Transverse colon (tissue), 4 donors: ENCODE measurements around the gene AHSA1. TPM values are rescaled to one million over a fixed set of nuclear protein-coding genes. Genes with fewer than 3 reads are reported as not detected.

Experiments used
- DNase-seq: peaks from one replicate; pipeline ENCODE4 v3.0.0-alpha.2; 2019
- H3K27ac ChIP-seq, 4 donors: fragments of 200-600 bp; sonication (generic); 2 replicates each; pipeline ENCODE4 v1.5.1; 2016 to 2018; ENCODE audit warnings: inconsistent platforms in 4 of 4
- H3K27me3 ChIP-seq: fragments of 200-600 bp; sonication (generic); 2 replicates; pipeline ENCODE4 v1.5.1; 2017; ENCODE audit warnings: inconsistent platforms
- H3K36me3 ChIP-seq, 4 donors: fragments of 200-600 bp; sonication (generic); 2 replicates each; pipeline ENCODE4 v1.5.1; 2017 to 2019; ENCODE audit warnings: inconsistent platforms in 4 of 4
- H3K4me1 ChIP-seq, 4 donors: fragments of 200-600 bp; sonication (generic); 2 replicates each; pipeline ENCODE4 v1.5.1; 2017 to 2020; ENCODE audit warnings: inconsistent platforms in 4 of 4
- H3K4me3 ChIP-seq, 4 donors: fragments of 200-600 bp; sonication (generic); 1 replicate in 1 of 4; 2 replicates in 3 of 4; pipeline versions ENCODE4 v1.5.1 to v1.6.1; 2017 to 2019; ENCODE audit warnings: inconsistent platforms in 4 of 4
- H3K9me3 ChIP-seq, 2 donors: fragments of 200-600 bp; sonication (generic); 2 replicates each; pipeline ENCODE4 v1.5.1; 2017 to 2019; ENCODE audit warnings: inconsistent platforms in 2 of 2
- CTCF ChIP-seq, 5 experiments: fragments of 200-600 bp in 3 of 5; fragments of 450-650 bp in 2 of 5; sonication (generic) in 3 of 5; IDR thresholded peaks; 1 replicate in 2 of 5; 2 replicates in 3 of 5; pipeline ENCODE4 v1.5.1; 2016 to 2017; ENCODE audit warnings: antibody characterized with exemption in 5 of 5, inconsistent platforms in 3 of 5, mild to moderate bottlenecking in 2 of 5, moderate library complexity in 1 of 5
- EP300 ChIP-seq: sonication (generic); formaldehyde crosslinking; IDR thresholded peaks from one replicate; pipeline ENCODE4 v1.6.1; 2017; ENCODE audit warnings: antibody characterized with exemption, low read depth
- POLR2A ChIP-seq: fragments of 450-650 bp; IDR thresholded peaks from one replicate; pipeline ENCODE4 v1.6.1; 2016; ENCODE audit warnings: antibody characterized with exemption, mild to moderate bottlenecking, moderate library complexity
- POLR2AphosphoS5 ChIP-seq, 3 donors: sonication (generic); formaldehyde crosslinking; IDR thresholded peaks; one replicate each; pipeline ENCODE4 v1.6.1; 2016; ENCODE audit warnings: antibody characterized with exemption in 3 of 3
- WGBS, 2 donors: methylation state at CpG; one replicate each; pipeline ENCODE4 v1.1.5; 2018; ENCODE audit warnings: low coverage in 1 of 2; 5-methylcytosine and 5-hydroxymethylcytosine counted together
- in situ Hi-C, 4 donors: fragments of 200-750 bp; cut with MboI; loops; one replicate each; pipeline versions ENCODE4 v1.15.0 to v1.15.1; 2017; ENCODE audit warnings: low sequenced_read_pairs in 3 of 4, low pct_ligation_motif_present in 1 of 4, low pct_unique_long_range_greater_than_20kb in 1 of 4
- intact Hi-C: fragments of 100-400 bp; cut with DNase I; formaldehyde crosslinking; loops from one replicate; pipeline ENCODE4 v1.15.1; 2023; ENCODE audit warnings: low total_unique reads
- total RNA-seq, 4 donors: library from RNA; depleted of rRNA; stranded (reverse); fragments of >200 nt; gene quantifications; one replicate each; pipeline ENCODE4 v1.1.0, GENCODE V29; 2016

AHSA1 gene
- total RNA-seq, 4 donors from 2014 or later = 66.6 to 101 (median 87.5) TPM

- 93 to 96% methylated on average over 4 to 7 of the region's 7 CpGs for WGBS, 2 donors
These were observed 30.7 kb downstream of the AHSA1 start for GRCh38 chr14:77488558-77488957.

GRCh38 chr14:77489041-77489440 lies 31.1 kb downstream of the AHSA1 start:
- in situ Hi-C loops = no loop called here
- intact Hi-C loops = no loop called here

More at GRCh38 chr14:77488558-77488957, 30.7 kb downstream of the AHSA1 start:
- Histone ChIP-seq H3K4me3 (no peak overlapping the region), H3K27ac (no peak overlapping the region), H3K9me3 (no peaks in the 10 kb centered on the region), H3K4me1 (no peaks in the 10 kb centered on the region), H3K27me3 (no peaks in the 10 kb centered on the region), H3K36me3 (no peaks in the 10 kb centered on the region)
- no peak for DNase-seq
- in situ Hi-C loops (no loop called here), intact Hi-C loops (no loop called here)
- TF ChIP-seq POLR2A (no peak), POLR2AphosphoS5 (IDR thresholded peaks at IDR 0.05) (no peak), CTCF (IDR thresholded peaks at IDR 0.05) (no peak), EP300 (no peak)

GRCh38 chr14:77490347-77490986 lies 32.6 kb downstream of the AHSA1 start:
- DNase-seq = no peak
- WGBS, 2 donors = 88% methylated on average over 8 of the region's 8 CpGs; no CpG with 5 or more reads in 1 of the 2 donors
- Histone ChIP-seq H3K4me3 (no peak overlapping the region), H3K27me3 (no peaks in the 10 kb centered on the region), H3K9me3 (no peaks in the 10 kb centered on the region), H3K4me1 (no peaks in the 10 kb centered on the region), H3K27ac (no peak overlapping the region), H3K36me3 (no peaks in the 10 kb centered on the region)
- TF ChIP-seq EP300 = no peak
- TF ChIP-seq CTCF (IDR thresholded peaks at IDR 0.05) = no peak
- TF ChIP-seq POLR2AphosphoS5 (IDR thresholded peaks at IDR 0.05) = no peak
- TF ChIP-seq POLR2A = no peak
- in situ Hi-C loops (no loop called here), intact Hi-C loops (no loop called here)

More at GRCh38 chr14:77489041-77489440, 31.1 kb downstream of the AHSA1 start:
- TF ChIP-seq POLR2A (no peak), EP300 (no peak), CTCF (IDR thresholded peaks at IDR 0.05) (no peak), POLR2AphosphoS5 (IDR thresholded peaks at IDR 0.05) (no peak)
- Histone ChIP-seq H3K36me3 (no peaks in the 10 kb centered on the region), H3K4me1 (no peaks in the 10 kb centered on the region), H3K27ac (no peak overlapping the region), H3K27me3 (no peaks in the 10 kb centered on the region), H3K9me3 (no peaks in the 10 kb centered on the region), H3K4me3 (no peak overlapping the region)
- 89 to 92% methylated on average over 4 to 6 of the region's 6 CpGs for WGBS, 2 donors
- no peak for DNase-seq

- H3K4me3 ChIP-seq = no peak overlapping the region
- H3K27me3 ChIP-seq = no peaks in the 10 kb centered on the region
- H3K27ac ChIP-seq = no peak overlapping the region
- in situ Hi-C loops = no loop called here
- intact Hi-C loops = no loop called here
- H3K4me1 ChIP-seq = no peaks in the 10 kb centered on the region
- TF ChIP-seq POLR2AphosphoS5 (IDR thresholded peaks at IDR 0.05) = no peak
- 90% methylated on average over 5 of the region's 5 CpGs; no CpG with 5 or more reads in 1 of the 2 donors for WGBS, 2 donors
- DNase-seq = no peak
- H3K9me3 ChIP-seq = no peaks in the 10 kb centered on the region
- no peaks in the 10 kb centered on the region for H3K36me3 ChIP-seq
These were observed 33.2 kb downstream of the AHSA1 start for GRCh38 chr14:77491056-77491455.

- Histone ChIP-seq H3K4me1 (peaks cover 0 to 19% (median 18%) of the 10 kb centered on the region in 4 donors), H3K27ac (no peak overlapping the region), H3K27me3 (peaks cover 35% of the 10 kb centered on the region), H3K4me3 (no peak overlapping the region), H3K9me3 (no peaks in the 10 kb centered on the region), H3K36me3 (no peaks in the 10 kb centered on the region)
- intact Hi-C loops (no loop called here), in situ Hi-C loops (no loop called here)
- DNase-seq = no peak
- WGBS, 2 donors = 63% methylated on average over 7 of the region's 7 CpGs; no CpG with 5 or more reads in 1 of the 2 donors
- TF ChIP-seq POLR2A (no peak), EP300 (no peak), POLR2AphosphoS5 (IDR thresholded peaks at IDR 0.05) (no peak), CTCF (IDR thresholded peaks at IDR 0.05) (no peak)
These were observed 37.4 kb downstream of the AHSA1 start for GRCh38 chr14:77495334-77495733.
